ENCODE data around the gene SLC4A1. TPM values are rescaled to one million over a fixed set of nuclear protein-coding genes. Genes with fewer than 3 reads are reported as not detected.

Gene SLC4A1
- total RNA-seq, 1 experiment from 2014 or later, result not detected

DNA sequence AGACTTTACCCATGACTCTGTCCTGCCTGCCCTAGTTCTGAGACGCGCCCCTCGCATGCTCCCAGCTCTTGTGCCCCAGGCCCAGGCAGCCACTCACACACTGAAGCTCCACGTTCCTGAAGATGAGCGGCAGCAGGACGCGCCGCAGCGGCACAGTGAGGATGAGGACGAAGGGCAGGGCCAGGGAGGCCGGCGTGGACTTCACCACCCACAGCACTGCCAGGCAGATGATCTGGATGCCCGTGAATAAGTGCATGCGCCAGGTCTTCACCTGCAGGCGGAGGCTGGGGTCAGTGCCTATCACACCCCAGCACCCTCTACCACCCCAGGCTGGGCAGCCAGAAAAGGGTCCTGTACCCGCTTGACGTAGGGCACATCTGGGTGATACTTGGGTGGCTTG, 16.9 kb downstream of the SLC4A1 start:
- Mint-ChIP-seq H3K4me1 (peaks cover 15% of the 10 kb centered on the region), H3K36me3 (no peaks in the 10 kb centered on the region), H3K27ac (0 out of 2 replicates have a peak overlapping the region, but pooled peaks have one; percentile 38), H3K4me3 (no peak overlapping the region), H3K9me3 (no peaks in the 10 kb centered on the region), H3K27me3 (ENCODE audit: low read depth) (no peaks in the 10 kb centered on the region)
- DNase-seq (ENCODE audit: low spot score) (no peak), ATAC-seq (no peak)
- ChIA-PET POLR2A (no interaction called here), CTCF (interaction anchor here (1.0 to 1.2 kb wide), 4 partner anchors 10 to 80 kb away, joined by 3 to 4 read pairs (median 3); no protein-coding TSS in a partner anchor)
- TF ChIP-seq, protein P1, sequence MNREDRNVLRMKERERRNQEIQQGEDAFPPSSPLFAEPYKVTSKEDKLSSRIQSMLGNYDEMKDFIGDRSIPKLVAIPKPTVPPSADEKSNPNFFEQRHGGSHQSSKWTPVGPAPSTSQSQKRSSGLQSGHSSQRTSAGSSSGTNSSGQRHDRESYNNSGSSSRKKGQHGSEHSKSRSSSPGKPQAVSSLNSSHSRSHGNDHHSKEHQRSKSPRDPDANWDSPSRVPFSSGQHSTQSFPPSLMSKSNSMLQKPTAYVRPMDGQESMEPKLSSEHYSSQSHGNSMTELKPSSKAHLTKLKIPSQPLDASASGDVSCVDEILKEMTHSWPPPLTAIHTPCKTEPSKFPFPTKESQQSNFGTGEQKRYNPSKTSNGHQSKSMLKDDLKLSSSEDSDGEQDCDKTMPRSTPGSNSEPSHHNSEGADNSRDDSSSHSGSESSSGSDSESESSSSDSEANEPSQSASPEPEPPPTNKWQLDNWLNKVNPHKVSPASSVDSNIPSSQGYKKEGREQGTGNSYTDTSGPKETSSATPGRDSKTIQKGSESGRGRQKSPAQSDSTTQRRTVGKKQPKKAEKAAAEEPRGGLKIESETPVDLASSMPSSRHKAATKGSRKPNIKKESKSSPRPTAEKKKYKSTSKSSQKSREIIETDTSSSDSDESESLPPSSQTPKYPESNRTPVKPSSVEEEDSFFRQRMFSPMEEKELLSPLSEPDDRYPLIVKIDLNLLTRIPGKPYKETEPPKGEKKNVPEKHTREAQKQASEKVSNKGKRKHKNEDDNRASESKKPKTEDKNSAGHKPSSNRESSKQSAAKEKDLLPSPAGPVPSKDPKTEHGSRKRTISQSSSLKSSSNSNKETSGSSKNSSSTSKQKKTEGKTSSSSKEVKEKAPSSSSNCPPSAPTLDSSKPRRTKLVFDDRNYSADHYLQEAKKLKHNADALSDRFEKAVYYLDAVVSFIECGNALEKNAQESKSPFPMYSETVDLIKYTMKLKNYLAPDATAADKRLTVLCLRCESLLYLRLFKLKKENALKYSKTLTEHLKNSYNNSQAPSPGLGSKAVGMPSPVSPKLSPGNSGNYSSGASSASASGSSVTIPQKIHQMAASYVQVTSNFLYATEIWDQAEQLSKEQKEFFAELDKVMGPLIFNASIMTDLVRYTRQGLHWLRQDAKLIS (CRISPR knock-in tag; IDR thresholded peaks at IDR 0.05; ENCODE audit: borderline replicate concordance), result no peak
- TF ChIP-seq ZNF219 (CRISPR knock-in tag; IDR thresholded peaks at IDR 0.05; ENCODE audit: borderline replicate concordance) (no peak), OVOL2 (CRISPR knock-in tag; IDR thresholded peaks at IDR 0.05; ENCODE audit: borderline replicate concordance) (no peak), MXD4 (CRISPR knock-in tag; IDR thresholded peaks at IDR 0.05; ENCODE audit: borderline replicate concordance) (no peak), GRHL2 (CRISPR knock-in tag; IDR thresholded peaks at IDR 0.05; ENCODE audit: insufficient replicate concordance, severe bottlenecking) (no peak), GABPB1 (CRISPR knock-in tag; IDR thresholded peaks at IDR 0.05) (no peak), FOXP1 (CRISPR knock-in tag; IDR thresholded peaks at IDR 0.05; ENCODE audit: borderline replicate concordance) (no peak), ZNF317 (CRISPR knock-in tag; IDR thresholded peaks at IDR 0.05; ENCODE audit: borderline replicate concordance, low read depth) (no peak), HMGA2 (CRISPR knock-in tag; IDR thresholded peaks at IDR 0.05) (no peak), FOXJ3 (CRISPR knock-in tag; IDR thresholded peaks at IDR 0.05; ENCODE audit: borderline replicate concordance) (no peak), MYBL2 (CRISPR knock-in tag; IDR thresholded peaks at IDR 0.05) (no peak)
- TF ChIP-seq, protein P2, sequence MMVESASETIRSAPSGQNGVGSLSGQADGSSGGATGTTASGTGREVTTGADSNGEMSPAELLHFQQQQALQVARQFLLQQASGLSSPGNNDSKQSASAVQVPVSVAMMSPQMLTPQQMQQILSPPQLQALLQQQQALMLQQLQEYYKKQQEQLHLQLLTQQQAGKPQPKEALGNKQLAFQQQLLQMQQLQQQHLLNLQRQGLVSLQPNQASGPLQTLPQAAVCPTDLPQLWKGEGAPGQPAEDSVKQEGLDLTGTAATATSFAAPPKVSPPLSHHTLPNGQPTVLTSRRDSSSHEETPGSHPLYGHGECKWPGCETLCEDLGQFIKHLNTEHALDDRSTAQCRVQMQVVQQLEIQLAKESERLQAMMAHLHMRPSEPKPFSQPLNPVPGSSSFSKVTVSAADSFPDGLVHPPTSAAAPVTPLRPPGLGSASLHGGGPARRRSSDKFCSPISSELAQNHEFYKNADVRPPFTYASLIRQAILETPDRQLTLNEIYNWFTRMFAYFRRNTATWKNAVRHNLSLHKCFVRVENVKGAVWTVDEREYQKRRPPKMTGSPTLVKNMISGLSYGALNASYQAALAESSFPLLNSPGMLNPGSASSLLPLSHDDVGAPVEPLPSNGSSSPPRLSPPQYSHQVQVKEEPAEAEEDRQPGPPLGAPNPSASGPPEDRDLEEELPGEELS (CRISPR knock-in tag; IDR thresholded peaks at IDR 0.05), result no peak
- TF ChIP-seq, protein P3, sequence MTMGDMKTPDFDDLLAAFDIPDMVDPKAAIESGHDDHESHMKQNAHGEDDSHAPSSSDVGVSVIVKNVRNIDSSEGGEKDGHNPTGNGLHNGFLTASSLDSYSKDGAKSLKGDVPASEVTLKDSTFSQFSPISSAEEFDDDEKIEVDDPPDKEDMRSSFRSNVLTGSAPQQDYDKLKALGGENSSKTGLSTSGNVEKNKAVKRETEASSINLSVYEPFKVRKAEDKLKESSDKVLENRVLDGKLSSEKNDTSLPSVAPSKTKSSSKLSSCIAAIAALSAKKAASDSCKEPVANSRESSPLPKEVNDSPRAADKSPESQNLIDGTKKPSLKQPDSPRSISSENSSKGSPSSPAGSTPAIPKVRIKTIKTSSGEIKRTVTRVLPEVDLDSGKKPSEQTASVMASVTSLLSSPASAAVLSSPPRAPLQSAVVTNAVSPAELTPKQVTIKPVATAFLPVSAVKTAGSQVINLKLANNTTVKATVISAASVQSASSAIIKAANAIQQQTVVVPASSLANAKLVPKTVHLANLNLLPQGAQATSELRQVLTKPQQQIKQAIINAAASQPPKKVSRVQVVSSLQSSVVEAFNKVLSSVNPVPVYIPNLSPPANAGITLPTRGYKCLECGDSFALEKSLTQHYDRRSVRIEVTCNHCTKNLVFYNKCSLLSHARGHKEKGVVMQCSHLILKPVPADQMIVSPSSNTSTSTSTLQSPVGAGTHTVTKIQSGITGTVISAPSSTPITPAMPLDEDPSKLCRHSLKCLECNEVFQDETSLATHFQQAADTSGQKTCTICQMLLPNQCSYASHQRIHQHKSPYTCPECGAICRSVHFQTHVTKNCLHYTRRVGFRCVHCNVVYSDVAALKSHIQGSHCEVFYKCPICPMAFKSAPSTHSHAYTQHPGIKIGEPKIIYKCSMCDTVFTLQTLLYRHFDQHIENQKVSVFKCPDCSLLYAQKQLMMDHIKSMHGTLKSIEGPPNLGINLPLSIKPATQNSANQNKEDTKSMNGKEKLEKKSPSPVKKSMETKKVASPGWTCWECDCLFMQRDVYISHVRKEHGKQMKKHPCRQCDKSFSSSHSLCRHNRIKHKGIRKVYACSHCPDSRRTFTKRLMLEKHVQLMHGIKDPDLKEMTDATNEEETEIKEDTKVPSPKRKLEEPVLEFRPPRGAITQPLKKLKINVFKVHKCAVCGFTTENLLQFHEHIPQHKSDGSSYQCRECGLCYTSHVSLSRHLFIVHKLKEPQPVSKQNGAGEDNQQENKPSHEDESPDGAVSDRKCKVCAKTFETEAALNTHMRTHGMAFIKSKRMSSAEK (CRISPR knock-in tag; IDR thresholded peaks at IDR 0.05; ENCODE audit: borderline replicate concordance), result no peak
- TF ChIP-seq, protein P4, sequence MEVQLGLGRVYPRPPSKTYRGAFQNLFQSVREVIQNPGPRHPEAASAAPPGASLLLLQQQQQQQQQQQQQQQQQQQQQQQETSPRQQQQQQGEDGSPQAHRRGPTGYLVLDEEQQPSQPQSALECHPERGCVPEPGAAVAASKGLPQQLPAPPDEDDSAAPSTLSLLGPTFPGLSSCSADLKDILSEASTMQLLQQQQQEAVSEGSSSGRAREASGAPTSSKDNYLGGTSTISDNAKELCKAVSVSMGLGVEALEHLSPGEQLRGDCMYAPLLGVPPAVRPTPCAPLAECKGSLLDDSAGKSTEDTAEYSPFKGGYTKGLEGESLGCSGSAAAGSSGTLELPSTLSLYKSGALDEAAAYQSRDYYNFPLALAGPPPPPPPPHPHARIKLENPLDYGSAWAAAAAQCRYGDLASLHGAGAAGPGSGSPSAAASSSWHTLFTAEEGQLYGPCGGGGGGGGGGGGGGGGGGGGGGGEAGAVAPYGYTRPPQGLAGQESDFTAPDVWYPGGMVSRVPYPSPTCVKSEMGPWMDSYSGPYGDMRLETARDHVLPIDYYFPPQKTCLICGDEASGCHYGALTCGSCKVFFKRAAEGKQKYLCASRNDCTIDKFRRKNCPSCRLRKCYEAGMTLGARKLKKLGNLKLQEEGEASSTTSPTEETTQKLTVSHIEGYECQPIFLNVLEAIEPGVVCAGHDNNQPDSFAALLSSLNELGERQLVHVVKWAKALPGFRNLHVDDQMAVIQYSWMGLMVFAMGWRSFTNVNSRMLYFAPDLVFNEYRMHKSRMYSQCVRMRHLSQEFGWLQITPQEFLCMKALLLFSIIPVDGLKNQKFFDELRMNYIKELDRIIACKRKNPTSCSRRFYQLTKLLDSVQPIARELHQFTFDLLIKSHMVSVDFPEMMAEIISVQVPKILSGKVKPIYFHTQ (CRISPR knock-in tag; IDR thresholded peaks at IDR 0.05), result no peak
- TF ChIP-seq, protein P5, sequence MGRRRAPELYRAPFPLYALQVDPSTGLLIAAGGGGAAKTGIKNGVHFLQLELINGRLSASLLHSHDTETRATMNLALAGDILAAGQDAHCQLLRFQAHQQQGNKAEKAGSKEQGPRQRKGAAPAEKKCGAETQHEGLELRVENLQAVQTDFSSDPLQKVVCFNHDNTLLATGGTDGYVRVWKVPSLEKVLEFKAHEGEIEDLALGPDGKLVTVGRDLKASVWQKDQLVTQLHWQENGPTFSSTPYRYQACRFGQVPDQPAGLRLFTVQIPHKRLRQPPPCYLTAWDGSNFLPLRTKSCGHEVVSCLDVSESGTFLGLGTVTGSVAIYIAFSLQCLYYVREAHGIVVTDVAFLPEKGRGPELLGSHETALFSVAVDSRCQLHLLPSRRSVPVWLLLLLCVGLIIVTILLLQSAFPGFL (CRISPR knock-in tag; IDR thresholded peaks at IDR 0.05; ENCODE audit: borderline replicate concordance), result no peak
- TF ChIP-seq, protein P6, sequence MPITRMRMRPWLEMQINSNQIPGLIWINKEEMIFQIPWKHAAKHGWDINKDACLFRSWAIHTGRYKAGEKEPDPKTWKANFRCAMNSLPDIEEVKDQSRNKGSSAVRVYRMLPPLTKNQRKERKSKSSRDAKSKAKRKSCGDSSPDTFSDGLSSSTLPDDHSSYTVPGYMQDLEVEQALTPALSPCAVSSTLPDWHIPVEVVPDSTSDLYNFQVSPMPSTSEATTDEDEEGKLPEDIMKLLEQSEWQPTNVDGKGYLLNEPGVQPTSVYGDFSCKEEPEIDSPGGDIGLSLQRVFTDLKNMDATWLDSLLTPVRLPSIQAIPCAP (CRISPR knock-in tag; IDR thresholded peaks at IDR 0.05), result no peak
- TF ChIP-seq, protein P7, sequence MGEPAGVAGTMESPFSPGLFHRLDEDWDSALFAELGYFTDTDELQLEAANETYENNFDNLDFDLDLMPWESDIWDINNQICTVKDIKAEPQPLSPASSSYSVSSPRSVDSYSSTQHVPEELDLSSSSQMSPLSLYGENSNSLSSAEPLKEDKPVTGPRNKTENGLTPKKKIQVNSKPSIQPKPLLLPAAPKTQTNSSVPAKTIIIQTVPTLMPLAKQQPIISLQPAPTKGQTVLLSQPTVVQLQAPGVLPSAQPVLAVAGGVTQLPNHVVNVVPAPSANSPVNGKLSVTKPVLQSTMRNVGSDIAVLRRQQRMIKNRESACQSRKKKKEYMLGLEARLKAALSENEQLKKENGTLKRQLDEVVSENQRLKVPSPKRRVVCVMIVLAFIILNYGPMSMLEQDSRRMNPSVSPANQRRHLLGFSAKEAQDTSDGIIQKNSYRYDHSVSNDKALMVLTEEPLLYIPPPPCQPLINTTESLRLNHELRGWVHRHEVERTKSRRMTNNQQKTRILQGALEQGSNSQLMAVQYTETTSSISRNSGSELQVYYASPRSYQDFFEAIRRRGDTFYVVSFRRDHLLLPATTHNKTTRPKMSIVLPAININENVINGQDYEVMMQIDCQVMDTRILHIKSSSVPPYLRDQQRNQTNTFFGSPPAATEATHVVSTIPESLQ (CRISPR knock-in tag; IDR thresholded peaks at IDR 0.05), result no peak
- TF ChIP-seq, protein P8, sequence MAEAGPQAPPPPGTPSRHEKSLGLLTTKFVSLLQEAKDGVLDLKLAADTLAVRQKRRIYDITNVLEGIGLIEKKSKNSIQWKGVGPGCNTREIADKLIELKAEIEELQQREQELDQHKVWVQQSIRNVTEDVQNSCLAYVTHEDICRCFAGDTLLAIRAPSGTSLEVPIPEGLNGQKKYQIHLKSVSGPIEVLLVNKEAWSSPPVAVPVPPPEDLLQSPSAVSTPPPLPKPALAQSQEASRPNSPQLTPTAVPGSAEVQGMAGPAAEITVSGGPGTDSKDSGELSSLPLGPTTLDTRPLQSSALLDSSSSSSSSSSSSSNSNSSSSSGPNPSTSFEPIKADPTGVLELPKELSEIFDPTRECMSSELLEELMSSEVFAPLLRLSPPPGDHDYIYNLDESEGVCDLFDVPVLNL (CRISPR knock-in tag; IDR thresholded peaks at IDR 0.05; ENCODE audit: borderline replicate concordance, low read depth), result no peak
